ENCODE data around the gene KLHDC10.
"Not testable (repeated sequence)": the region's sequence is repeated elsewhere in the genome, so short reads cannot be mapped to it uniquely, and the experiment has no call there.

The KLHDC10 gene

GRCh38 chr7:130118294-130118693 lies 48.0 kb downstream of the KLHDC10 start:
- no peak for DNase-seq (ENCODE audit: low read depth)

GRCh38 chr7:130118801-130119200 lies 48.5 kb downstream of the KLHDC10 start:
- DNase-seq (ENCODE audit: low read depth), result no peak

- no peak for DNase-seq (ENCODE audit: low read depth)
Observed at GRCh38 chr7:130123501-130123900, 53.2 kb downstream of the KLHDC10 start.

GRCh38 chr7:130124711-130125110 lies 54.4 kb downstream of the KLHDC10 start:
- no peak for DNase-seq (ENCODE audit: low read depth)

- not testable (repeated sequence) for DNase-seq (ENCODE audit: low read depth)
Observed at GRCh38 chr7:130126840-130127239, 56.5 kb downstream of the KLHDC10 start.

GRCh38 chr7:130127404-130127803 lies 57.1 kb downstream of the KLHDC10 start:
- no peak for DNase-seq (ENCODE audit: low read depth)

- DNase-seq (ENCODE audit: low read depth), result no peak
Observed at GRCh38 chr7:130127821-130128317, 57.5 kb downstream of the KLHDC10 start.

- DNase-seq (ENCODE audit: low read depth), result no peak
Observed at GRCh38 chr7:130129011-130129411, 58.7 kb downstream of the KLHDC10 start.

GRCh38 chr7:130131191-130131834 lies 61.0 kb downstream of the KLHDC10 start:
- no peak for DNase-seq (ENCODE audit: low read depth)

- DNase-seq (ENCODE audit: low read depth), result no peak
Observed at GRCh38 chr7:130131964-130132875, 61.9 kb downstream of the KLHDC10 start.

- no peak for DNase-seq (ENCODE audit: low read depth)
Observed at GRCh38 chr7:130133029-130133782, 62.9 kb downstream of the KLHDC10 start.

- DNase-seq (ENCODE audit: low read depth), result no peak
Observed at GRCh38 chr7:130134106-130134636, 63.8 kb downstream of the KLHDC10 start.

- DNase-seq (ENCODE audit: low read depth), result no peak
Observed at GRCh38 chr7:130134726-130135125, 64.4 kb downstream of the KLHDC10 start.

- DNase-seq (ENCODE audit: low read depth), result no peak
Observed at GRCh38 chr7:130135208-130136205, 65.2 kb downstream of the KLHDC10 start.

- DNase-seq (ENCODE audit: low read depth), result no peak
Observed at GRCh38 chr7:130136579-130137167, 66.3 kb downstream of the KLHDC10 start.

GRCh38 chr7:130137207-130137606 lies 66.9 kb downstream of the KLHDC10 start:
- DNase-seq (ENCODE audit: low read depth), result no peak

- no peak for DNase-seq (ENCODE audit: low read depth)
Observed at GRCh38 chr7:130139193-130139960, 69.0 kb downstream of the KLHDC10 start.

GRCh38 chr7:130140551-130141160 lies 70.3 kb downstream of the KLHDC10 start:
- no peak for DNase-seq (ENCODE audit: low read depth)

GRCh38 chr7:130141161-130141883 lies 71.0 kb downstream of the KLHDC10 start:
- DNase-seq (ENCODE audit: low read depth), result no peak
